Chondrocyte (in vitro differentiated cells): ENCODE results near the gene LXN. TPM values are rescaled to one million over a fixed set of nuclear protein-coding genes. Genes with fewer than 3 reads are reported as not detected.

Experiments used
- DNase-seq: peaks from one replicate; pipeline ENCODE4 v3.0.0; 2021; ENCODE audit warnings: mixed read lengths, low spot score
- H3K27ac Mint-ChIP-seq: one replicate; pipeline ENCODE4 v1.8.0; 2021; ENCODE audit warnings: mild to moderate bottlenecking, moderate library complexity, mixed read lengths; ENCODE audit not compliant: unreplicated experiment
- H3K27me3 Mint-ChIP-seq: 2 replicates; pipeline ENCODE4 v1.8.0; 2021; ENCODE audit warnings: low read depth, mixed read lengths
- H3K36me3 Mint-ChIP-seq: 2 replicates; pipeline ENCODE4 v1.8.0; 2021; ENCODE audit warnings: low read depth, mixed read lengths
- H3K4me1 Mint-ChIP-seq: 2 replicates; pipeline ENCODE4 v1.8.0; 2021; ENCODE audit warnings: low read depth, mild to moderate bottlenecking, mixed read lengths
- H3K4me3 Mint-ChIP-seq: one replicate; pipeline ENCODE4 v1.8.0; 2021; ENCODE audit warnings: mild to moderate bottlenecking, moderate library complexity, mixed read lengths; ENCODE audit not compliant: unreplicated experiment
- H3K9me3 Mint-ChIP-seq: 2 replicates; pipeline ENCODE4 v1.8.0; 2021; ENCODE audit warnings: low read depth, mixed read lengths
- long read RNA-seq: library from polyadenylated mRNA; stranded (forward); transcript quantifications from one replicate; pipeline ENCODE4 v2.0.0, GENCODE V29; 2021
- total RNA-seq: library from RNA; stranded (reverse); gene quantifications from 3 replicates; pipeline ENCODE4 v1.2.1, GENCODE V29; 2021
- TF ChIP-seq, protein P1 (sequence below): fragments of 200-600 bp; sonication (generic); IDR thresholded peaks from 2 replicates; pipeline ENCODE4 v1.5.0; 2021; ENCODE audit warnings: antibody characterized with exemption, mild to moderate bottlenecking, moderate library complexity

The LXN gene, protein sequence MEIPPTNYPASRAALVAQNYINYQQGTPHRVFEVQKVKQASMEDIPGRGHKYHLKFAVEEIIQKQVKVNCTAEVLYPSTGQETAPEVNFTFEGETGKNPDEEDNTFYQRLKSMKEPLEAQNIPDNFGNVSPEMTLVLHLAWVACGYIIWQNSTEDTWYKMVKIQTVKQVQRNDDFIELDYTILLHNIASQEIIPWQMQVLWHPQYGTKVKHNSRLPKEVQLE
- total RNA-seq = 3.3 to 6.3 TPM (median 3.4 TPM) in 3 replicates
- long read RNA-seq, transcript LXN-201 (6 exons, 1,116 nt) = major isoform, 7 of 8 reads
- long read RNA-seq, partial matches to known transcripts = 0 of 8 reads
- long read RNA-seq, other reads (novel, unspliced or antisense) = 1 of 8 reads

DNA sequence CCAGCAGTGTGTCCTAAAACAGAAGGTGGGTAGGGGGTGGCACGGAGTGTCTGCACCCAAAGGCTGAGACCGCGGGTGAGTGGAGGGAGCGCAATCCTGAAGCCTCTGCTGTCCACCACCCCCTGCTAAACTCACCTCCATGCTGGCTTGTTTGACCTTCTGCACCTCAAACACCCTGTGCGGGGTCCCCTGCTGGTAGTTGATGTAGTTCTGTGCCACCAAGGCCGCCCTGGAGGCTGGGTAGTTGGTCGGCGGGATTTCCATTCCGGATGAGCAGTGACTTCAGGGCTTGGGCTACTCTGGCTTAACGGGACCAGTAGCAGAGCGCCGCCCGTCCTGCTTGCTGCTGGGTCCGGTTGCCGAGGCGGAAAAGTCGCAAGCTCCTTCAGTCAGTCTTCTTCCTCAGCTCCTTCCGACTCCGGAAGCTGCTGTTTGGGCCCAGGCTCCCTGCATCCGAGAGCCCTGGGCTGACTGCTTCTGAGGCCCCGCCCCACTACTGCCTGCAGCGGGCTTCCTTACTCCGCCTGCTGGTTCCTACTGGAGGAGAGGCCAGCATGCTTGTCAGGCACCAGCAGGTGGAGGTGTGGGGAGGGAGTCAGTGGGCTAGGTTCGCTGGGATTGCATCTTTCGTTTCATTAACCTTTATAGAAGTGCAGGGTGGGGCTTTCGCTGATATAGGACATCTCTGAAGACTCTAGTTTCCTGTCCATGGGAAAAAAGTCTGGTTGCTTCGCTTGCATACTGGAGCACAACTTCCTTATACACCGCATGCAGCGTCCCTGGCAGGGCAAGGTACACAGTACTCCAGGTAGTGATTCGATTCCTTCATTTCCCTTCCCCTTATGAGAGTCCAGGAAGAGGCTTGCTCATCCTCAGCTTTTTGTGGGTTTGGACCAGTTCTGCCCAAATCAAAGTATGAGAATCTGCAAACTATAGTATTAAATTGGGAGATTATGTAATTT is at the start of gene LXN:
Gene LXN, minus strand, starts transcription at position 434 of the 962 bp plus-strand sequence. Its CDS starts 170 bp downstream, at position 264.
- H3K27ac Mint-ChIP-seq = peak within 1 kb of the TSS; percentile 85
- TF ChIP-seq, protein P1, sequence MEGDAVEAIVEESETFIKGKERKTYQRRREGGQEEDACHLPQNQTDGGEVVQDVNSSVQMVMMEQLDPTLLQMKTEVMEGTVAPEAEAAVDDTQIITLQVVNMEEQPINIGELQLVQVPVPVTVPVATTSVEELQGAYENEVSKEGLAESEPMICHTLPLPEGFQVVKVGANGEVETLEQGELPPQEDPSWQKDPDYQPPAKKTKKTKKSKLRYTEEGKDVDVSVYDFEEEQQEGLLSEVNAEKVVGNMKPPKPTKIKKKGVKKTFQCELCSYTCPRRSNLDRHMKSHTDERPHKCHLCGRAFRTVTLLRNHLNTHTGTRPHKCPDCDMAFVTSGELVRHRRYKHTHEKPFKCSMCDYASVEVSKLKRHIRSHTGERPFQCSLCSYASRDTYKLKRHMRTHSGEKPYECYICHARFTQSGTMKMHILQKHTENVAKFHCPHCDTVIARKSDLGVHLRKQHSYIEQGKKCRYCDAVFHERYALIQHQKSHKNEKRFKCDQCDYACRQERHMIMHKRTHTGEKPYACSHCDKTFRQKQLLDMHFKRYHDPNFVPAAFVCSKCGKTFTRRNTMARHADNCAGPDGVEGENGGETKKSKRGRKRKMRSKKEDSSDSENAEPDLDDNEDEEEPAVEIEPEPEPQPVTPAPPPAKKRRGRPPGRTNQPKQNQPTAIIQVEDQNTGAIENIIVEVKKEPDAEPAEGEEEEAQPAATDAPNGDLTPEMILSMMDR = peak; percentile 80

DNA sequence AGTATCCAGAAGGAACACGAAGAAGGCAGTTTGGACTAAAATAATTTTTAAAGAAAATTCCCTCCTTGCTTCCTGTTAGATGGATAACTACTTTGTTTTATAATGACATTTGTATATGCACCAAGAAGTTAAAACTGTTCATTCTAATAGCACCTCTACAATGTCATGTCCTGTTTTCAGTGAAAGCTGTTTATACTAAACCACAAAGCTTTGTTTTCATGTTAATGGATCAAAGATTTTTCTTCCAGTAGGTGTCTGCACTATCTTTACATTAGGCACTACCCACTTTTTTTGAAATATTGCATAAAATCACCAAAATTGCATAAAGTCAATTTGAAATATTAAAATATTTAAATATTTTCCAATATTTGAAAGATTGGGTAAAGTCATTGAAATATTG is 49.7 kb upstream of the LXN start:
- H3K27me3 Mint-ChIP-seq = no peaks in the 10 kb centered on the region
- no peaks in the 10 kb centered on the region for H3K9me3 Mint-ChIP-seq
- TF ChIP-seq, protein P1 = no peak
- peaks cover 55% of the 10 kb centered on the region for H3K4me1 Mint-ChIP-seq
- no peak overlapping the region for H3K4me3 Mint-ChIP-seq
- H3K36me3 Mint-ChIP-seq = peaks cover 4% of the 10 kb centered on the region
- DNase-seq = no peak
- H3K27ac Mint-ChIP-seq = no peak overlapping the region

More for the DNA sequence above, at the start of gene LXN:
- H3K9me3 Mint-ChIP-seq = no peaks in the 10 kb centered on the region
- no peaks in the 10 kb centered on the region for H3K27me3 Mint-ChIP-seq
- H3K4me3 Mint-ChIP-seq = peak within 1 kb of the TSS; percentile 76
- H3K36me3 Mint-ChIP-seq = peaks cover 10% of the 10 kb centered on the region
- peaks cover 9% of the 10 kb centered on the region for H3K4me1 Mint-ChIP-seq
- DNase-seq = peak; percentile 91

DNA sequence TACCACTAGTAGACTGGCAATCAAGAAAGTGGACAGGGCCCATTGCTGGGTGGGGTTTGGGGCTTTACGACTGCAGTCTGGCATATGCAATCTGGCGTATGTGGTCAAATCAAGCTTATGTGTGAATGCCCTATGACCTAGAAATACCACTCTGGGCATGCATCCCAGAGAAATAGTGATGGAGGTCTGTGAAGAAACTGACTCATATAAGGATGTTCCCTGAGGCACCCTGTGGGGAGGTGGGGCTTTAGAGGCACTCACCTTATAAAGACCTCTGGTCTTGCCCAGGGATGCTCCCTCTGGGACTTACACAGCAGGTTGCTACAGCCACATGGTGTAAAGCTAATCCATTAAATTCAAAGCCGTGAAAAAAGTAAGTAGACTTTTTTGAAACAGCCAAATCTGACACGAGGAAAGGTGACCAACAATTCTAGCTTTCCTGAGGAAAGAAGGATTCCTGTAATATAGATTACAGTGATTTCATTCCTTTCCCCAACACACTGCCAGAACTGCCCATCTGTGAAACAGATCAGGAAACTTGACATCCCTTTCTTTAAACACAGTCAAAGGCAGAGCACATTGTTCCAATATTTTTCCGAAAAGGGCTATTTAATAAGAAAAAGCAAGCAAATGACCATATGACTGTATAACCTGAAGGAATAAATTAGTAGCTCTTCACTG is 46.2 kb upstream of the LXN start:
- Mint-ChIP-seq H3K27ac (peak overlapping the region; percentile 82), H3K4me3 (no peak overlapping the region), H3K27me3 (no peaks in the 10 kb centered on the region), H3K4me1 (peaks cover 58% of the 10 kb centered on the region), H3K9me3 (no peaks in the 10 kb centered on the region), H3K36me3 (peaks cover 4% of the 10 kb centered on the region)
- DNase-seq = no peak
- TF ChIP-seq, protein P1 = no peak

DNA sequence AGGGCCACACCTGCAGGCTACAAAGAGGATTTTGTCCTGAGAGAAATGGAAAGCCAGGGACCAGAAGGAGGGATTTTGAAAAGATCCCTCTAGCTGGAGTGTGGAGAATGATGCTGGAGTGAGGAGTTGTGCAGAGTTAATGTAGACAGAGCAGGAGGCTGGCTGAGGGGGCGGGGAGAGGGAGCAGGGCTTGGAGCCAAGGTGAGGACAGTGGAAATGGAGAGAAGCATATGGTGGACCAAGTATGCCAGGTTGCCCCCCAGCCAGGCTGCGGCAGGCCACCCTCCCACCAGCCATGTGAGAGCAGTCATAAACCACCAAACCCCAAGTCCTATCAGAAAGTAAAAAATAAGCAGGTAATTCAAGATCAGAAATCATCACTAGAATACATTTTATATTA is 45.1 kb upstream of the LXN start:
- TF ChIP-seq, protein P1 = no peak
- Mint-ChIP-seq H3K27me3 (no peaks in the 10 kb centered on the region), H3K4me1 (peaks cover 59% of the 10 kb centered on the region), H3K27ac (peak overlapping the region; percentile 46), H3K9me3 (no peaks in the 10 kb centered on the region), H3K4me3 (no peak overlapping the region), H3K36me3 (no peaks in the 10 kb centered on the region)
- DNase-seq = no peak
